Transverse colon (tissue), 4 donors: Measurements from ENCODE around the gene ZNF618. TPM values are rescaled to one million over a fixed set of nuclear protein-coding genes. Genes with fewer than 3 reads are reported as not detected.

Experiments
- DNase-seq: peaks from one replicate; pipeline ENCODE4 v3.0.0-alpha.2; 2019
- H3K27ac ChIP-seq, 4 donors: fragments of 200-600 bp; sonication (generic); 2 replicates each; pipeline ENCODE4 v1.5.1; 2016 to 2018; ENCODE audit warnings: inconsistent platforms in 4 of 4
- H3K27me3 ChIP-seq: fragments of 200-600 bp; sonication (generic); 2 replicates; pipeline ENCODE4 v1.5.1; 2017; ENCODE audit warnings: inconsistent platforms
- H3K36me3 ChIP-seq, 4 donors: fragments of 200-600 bp; sonication (generic); 2 replicates each; pipeline ENCODE4 v1.5.1; 2017 to 2019; ENCODE audit warnings: inconsistent platforms in 4 of 4
- H3K4me1 ChIP-seq, 4 donors: fragments of 200-600 bp; sonication (generic); 2 replicates each; pipeline ENCODE4 v1.5.1; 2017 to 2020; ENCODE audit warnings: inconsistent platforms in 4 of 4
- H3K4me3 ChIP-seq, 4 donors: fragments of 200-600 bp; sonication (generic); 1 replicate in 1 of 4; 2 replicates in 3 of 4; pipeline versions ENCODE4 v1.5.1 to v1.6.1; 2017 to 2019; ENCODE audit warnings: inconsistent platforms in 4 of 4
- H3K9me3 ChIP-seq, 2 donors: fragments of 200-600 bp; sonication (generic); 2 replicates each; pipeline ENCODE4 v1.5.1; 2017 to 2019; ENCODE audit warnings: inconsistent platforms in 2 of 2
- CTCF ChIP-seq, 5 experiments: fragments of 200-600 bp in 3 of 5; fragments of 450-650 bp in 2 of 5; sonication (generic) in 3 of 5; IDR thresholded peaks; 1 replicate in 2 of 5; 2 replicates in 3 of 5; pipeline ENCODE4 v1.5.1; 2016 to 2017; ENCODE audit warnings: antibody characterized with exemption in 5 of 5, inconsistent platforms in 3 of 5, mild to moderate bottlenecking in 2 of 5, moderate library complexity in 1 of 5
- EP300 ChIP-seq: sonication (generic); formaldehyde crosslinking; IDR thresholded peaks from one replicate; pipeline ENCODE4 v1.6.1; 2017; ENCODE audit warnings: antibody characterized with exemption, low read depth
- POLR2A ChIP-seq: fragments of 450-650 bp; IDR thresholded peaks from one replicate; pipeline ENCODE4 v1.6.1; 2016; ENCODE audit warnings: antibody characterized with exemption, mild to moderate bottlenecking, moderate library complexity
- POLR2AphosphoS5 ChIP-seq, 3 donors: sonication (generic); formaldehyde crosslinking; IDR thresholded peaks; one replicate each; pipeline ENCODE4 v1.6.1; 2016; ENCODE audit warnings: antibody characterized with exemption in 3 of 3
- WGBS, 2 donors: methylation state at CpG; one replicate each; pipeline ENCODE4 v1.1.5; 2018; ENCODE audit warnings: low coverage in 1 of 2; 5-methylcytosine and 5-hydroxymethylcytosine counted together
- in situ Hi-C, 4 donors: fragments of 200-750 bp; cut with MboI; loops; one replicate each; pipeline versions ENCODE4 v1.15.0 to v1.15.1; 2017; ENCODE audit warnings: low sequenced_read_pairs in 3 of 4, low pct_ligation_motif_present in 1 of 4, low pct_unique_long_range_greater_than_20kb in 1 of 4
- intact Hi-C: fragments of 100-400 bp; cut with DNase I; formaldehyde crosslinking; loops from one replicate; pipeline ENCODE4 v1.15.1; 2023; ENCODE audit warnings: low total_unique reads
- total RNA-seq, 4 donors: library from RNA; depleted of rRNA; stranded (reverse); fragments of >200 nt; gene quantifications; one replicate each; pipeline ENCODE4 v1.1.0, GENCODE V29; 2016

The ZNF618 gene
- total RNA-seq, 4 donors from 2014 or later: 2.2 to 8.6 (median 4.0) TPM

DNA sequence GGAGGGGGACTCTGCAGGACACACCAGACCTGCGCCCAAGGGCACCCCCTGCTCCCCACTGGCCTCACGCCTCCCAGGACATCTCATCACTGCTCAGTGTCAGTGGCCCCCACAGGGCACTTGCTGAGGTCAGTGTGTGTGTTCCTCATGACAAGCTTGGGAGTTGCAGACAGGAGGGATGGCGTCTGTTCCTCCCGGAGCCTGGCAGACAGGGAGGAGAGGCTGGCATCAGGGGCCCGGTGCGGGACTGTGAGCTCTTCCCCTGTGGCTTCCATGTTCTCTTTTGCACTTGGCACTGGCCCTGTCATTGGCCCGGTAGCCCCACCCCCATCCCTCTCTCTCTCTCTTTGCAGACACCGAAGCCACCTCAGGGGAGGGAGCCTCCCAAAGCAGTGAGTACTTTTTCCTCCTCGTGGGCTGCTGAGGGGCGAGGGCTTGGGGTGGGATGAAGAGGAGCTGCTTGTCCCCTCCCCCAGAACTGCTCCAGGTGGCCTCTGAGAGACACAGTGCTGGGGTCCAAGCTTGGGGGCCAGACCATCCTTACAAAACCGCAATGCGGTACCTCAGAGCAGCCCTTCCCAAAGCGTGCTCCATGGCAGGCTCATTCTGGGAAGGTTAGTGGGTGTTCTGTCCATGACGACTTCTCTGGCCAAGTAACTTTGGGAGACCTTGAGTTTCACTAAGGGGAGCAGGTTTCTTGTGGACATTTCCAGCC is 126.3 kb downstream of the ZNF618 start:
- DNase-seq: no peak
- H3K36me3 ChIP-seq: no peaks in the 10 kb centered on the region
- no peak overlapping the region for H3K4me3 ChIP-seq
- in situ Hi-C loops: no loop called here
- no peak overlapping the region for H3K27ac ChIP-seq
- no peaks in the 10 kb centered on the region for H3K9me3 ChIP-seq
- H3K4me1 ChIP-seq: peaks cover 0 to 7% (median 3%) of the 10 kb centered on the region in 4 donors
- WGBS, 2 donors: 91% methylated on average over 11 of the region's 14 CpGs; no CpG with 5 or more reads in 1 of the 2 donors
- intact Hi-C loops: no loop called here
- no peaks in the 10 kb centered on the region for H3K27me3 ChIP-seq
- no peak for TF ChIP-seq EP300
- no peak for TF ChIP-seq POLR2A
- no peak for TF ChIP-seq POLR2AphosphoS5 (IDR thresholded peaks at IDR 0.05)
- TF ChIP-seq CTCF (IDR thresholded peaks at IDR 0.05): no peak

DNA sequence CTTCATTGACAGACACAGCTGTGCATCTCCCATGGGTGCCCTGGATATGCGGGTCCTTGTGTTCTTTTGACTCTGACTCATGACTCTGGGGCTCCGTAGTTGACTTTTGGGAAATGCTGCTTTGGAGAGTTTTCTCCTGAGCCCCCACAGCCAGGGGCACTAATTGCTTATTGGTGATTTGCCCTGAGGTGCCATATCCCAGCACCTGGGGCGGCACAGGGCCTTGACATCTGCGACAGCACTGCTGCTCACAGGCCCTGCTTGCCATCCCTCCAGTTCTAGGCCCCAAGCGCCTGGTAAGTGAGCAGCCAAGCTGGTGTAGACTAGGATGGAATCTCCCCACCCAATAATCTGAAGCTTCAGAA is 126.9 kb downstream of the ZNF618 start:
- H3K4me1 ChIP-seq: peaks cover 0 to 7% (median 3%) of the 10 kb centered on the region in 4 donors
- intact Hi-C loops (no loop called here), in situ Hi-C loops (no loop called here)
- no peaks in the 10 kb centered on the region for H3K9me3 ChIP-seq
- no peak for TF ChIP-seq POLR2A
- TF ChIP-seq EP300: no peak
- H3K4me3 ChIP-seq: no peak overlapping the region
- H3K27me3 ChIP-seq: no peaks in the 10 kb centered on the region
- H3K27ac ChIP-seq: no peak overlapping the region
- H3K36me3 ChIP-seq: no peaks in the 10 kb centered on the region
- no peak for DNase-seq
- WGBS, 2 donors: 80% methylated on average over 5 of the region's 5 CpGs; no CpG with 5 or more reads in 1 of the 2 donors

DNA sequence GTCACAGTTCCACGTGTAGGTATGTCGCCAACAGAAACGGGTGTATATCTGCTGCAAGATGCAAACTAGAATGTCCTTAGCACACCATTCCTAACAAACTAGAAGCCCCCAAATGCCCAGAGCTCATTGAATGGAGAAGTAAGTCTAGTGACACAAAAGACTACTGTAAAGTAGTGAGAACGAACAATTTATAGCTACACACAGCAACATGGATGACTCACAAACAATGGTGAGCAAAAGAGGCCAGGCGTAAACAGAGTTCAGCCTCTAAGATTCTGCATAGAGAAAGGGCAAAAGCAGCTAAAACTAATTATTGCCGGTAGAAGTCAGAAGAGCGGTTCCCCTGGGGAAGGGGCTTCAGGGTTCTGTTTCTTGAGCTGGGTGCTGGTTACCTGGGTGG is 127.2 kb downstream of the ZNF618 start:
- Histone ChIP-seq H3K4me1 (peaks cover 0 to 7% (median 3%) of the 10 kb centered on the region in 4 donors), H3K9me3 (no peaks in the 10 kb centered on the region), H3K27ac (no peak overlapping the region), H3K36me3 (no peaks in the 10 kb centered on the region), H3K4me3 (no peak overlapping the region), H3K27me3 (no peaks in the 10 kb centered on the region)
- DNase-seq: no peak
- 69 to 79% methylated on average over 5 to 7 of the region's 7 CpGs for WGBS, 2 donors
- in situ Hi-C loops: no loop called here
- intact Hi-C loops: no loop called here
- no peak for TF ChIP-seq POLR2AphosphoS5 (IDR thresholded peaks at IDR 0.05)
- no peak for TF ChIP-seq CTCF (IDR thresholded peaks at IDR 0.05)
- no peak for TF ChIP-seq POLR2A
- TF ChIP-seq EP300: no peak

DNA sequence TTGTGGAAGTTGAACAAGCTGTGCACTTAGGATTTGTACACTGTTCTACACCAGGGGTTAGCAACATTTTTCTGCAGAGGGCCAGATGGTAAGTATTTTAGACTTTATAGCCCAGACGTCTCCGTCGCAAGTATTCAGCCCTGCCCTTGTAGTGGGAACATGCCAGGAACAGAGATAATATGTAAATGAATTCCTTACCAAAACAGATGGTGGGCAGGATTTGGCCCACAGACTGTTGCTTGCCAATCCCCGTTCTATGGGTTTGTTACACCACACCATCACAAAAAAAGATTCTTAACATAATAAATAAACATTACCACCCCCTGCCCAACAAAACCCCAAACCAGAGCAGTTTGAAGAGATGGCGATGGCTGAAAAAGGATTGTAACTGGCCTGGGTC is 127.6 kb downstream of the ZNF618 start:
- Histone ChIP-seq H3K9me3 (no peaks in the 10 kb centered on the region), H3K27me3 (no peaks in the 10 kb centered on the region), H3K4me3 (no peak overlapping the region), H3K4me1 (peaks cover 0 to 7% (median 3%) of the 10 kb centered on the region in 4 donors), H3K27ac (peak overlapping the region in 2 of 4 donors; percentile 11 to 18), H3K36me3 (no peaks in the 10 kb centered on the region)
- no peak for DNase-seq
- TF ChIP-seq POLR2A: no peak
- no peak for TF ChIP-seq EP300
- no peak for TF ChIP-seq CTCF (IDR thresholded peaks at IDR 0.05)
- TF ChIP-seq POLR2AphosphoS5 (IDR thresholded peaks at IDR 0.05): no peak
- in situ Hi-C loops: no loop called here
- WGBS, 2 donors: 66 to 67% methylated on average over 1 to 5 of the region's 5 CpGs
- intact Hi-C loops: no loop called here
